ENCODE measurements around the gene IL11. TPM values are rescaled to one million over a fixed set of nuclear protein-coding genes. Genes with fewer than 3 reads are reported as not detected.
A peak's percentile ranks its signal among the peaks of the same experiment; 100 is the strongest.

Gene IL11
- polyA plus RNA-seq, 3 donors = not detected

DNA sequence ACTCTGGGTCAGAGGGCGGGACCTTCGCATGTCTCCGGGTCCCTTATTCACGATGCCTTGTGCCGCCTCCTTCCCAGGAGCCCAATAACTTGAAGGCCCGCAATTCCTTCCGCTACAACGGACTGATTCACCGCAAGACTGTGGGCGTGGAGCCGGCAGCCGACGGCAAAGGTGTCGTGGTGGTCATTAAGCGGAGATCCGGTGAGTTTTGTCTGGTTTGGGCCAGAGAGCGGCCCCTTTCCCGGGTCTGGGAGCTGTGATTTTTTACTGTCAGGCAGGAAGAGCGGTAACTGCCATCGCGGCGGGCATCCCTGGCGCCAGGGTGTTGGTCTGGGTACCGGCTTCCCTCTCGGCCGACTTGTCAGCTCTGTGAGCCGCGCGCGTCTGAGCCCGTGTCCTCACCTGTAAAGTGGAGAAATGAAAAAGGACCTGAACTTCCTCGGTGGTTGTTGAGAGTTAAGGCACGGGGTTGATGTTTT lies 16.3 kb upstream of the IL11 start:
- no peaks in the 10 kb centered on the region for H3K27me3 ChIP-seq (ENCODE audit: control insufficient read depth in 2 of 2, insufficient read depth in 2 of 2, low read length in 2 of 2)
- H3K27ac ChIP-seq (ENCODE audit: low read depth in 1 of 2, low read length in 2 of 2) = peak overlapping the region; percentile 63 to 93
- Mint-ChIP-seq H3K27me3 (ENCODE audit: low read depth in 3 of 3) (peaks cover under 1 to 14% (median 6%) of the 10 kb centered on the region in 3 donors), H3K27ac (peak overlapping the region; percentile 96 to 99 (median 97)), H3K4me3 (peak overlapping the region; percentile 100), H3K36me3 (peaks cover 44% of the 10 kb centered on the region in 2 donors), H3K4me1 (peaks cover 62% of the 10 kb centered on the region), H3K9me3 (peaks cover 0 to 2% (median 0%) of the 10 kb centered on the region in 7 donors)
- peak overlapping the region; percentile 83 for H3K9ac ChIP-seq (ENCODE audit: insufficient read depth, low read length, poor library complexity, severe bottlenecking)
- intact Hi-C loops (cut with micrococcal nuclease) = loop anchor here (1.0 to 5.0 kb wide), 3 partner anchors 20 to 84 kb away; partner anchors contain the start of gene UBE2S (in 2 of the 2)
- TF ChIP-seq, protein P1, sequence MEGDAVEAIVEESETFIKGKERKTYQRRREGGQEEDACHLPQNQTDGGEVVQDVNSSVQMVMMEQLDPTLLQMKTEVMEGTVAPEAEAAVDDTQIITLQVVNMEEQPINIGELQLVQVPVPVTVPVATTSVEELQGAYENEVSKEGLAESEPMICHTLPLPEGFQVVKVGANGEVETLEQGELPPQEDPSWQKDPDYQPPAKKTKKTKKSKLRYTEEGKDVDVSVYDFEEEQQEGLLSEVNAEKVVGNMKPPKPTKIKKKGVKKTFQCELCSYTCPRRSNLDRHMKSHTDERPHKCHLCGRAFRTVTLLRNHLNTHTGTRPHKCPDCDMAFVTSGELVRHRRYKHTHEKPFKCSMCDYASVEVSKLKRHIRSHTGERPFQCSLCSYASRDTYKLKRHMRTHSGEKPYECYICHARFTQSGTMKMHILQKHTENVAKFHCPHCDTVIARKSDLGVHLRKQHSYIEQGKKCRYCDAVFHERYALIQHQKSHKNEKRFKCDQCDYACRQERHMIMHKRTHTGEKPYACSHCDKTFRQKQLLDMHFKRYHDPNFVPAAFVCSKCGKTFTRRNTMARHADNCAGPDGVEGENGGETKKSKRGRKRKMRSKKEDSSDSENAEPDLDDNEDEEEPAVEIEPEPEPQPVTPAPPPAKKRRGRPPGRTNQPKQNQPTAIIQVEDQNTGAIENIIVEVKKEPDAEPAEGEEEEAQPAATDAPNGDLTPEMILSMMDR (IDR thresholded peaks at IDR 0.05) = no peak
- H3K4me1 ChIP-seq (ENCODE audit: control insufficient read depth in 1 of 2, insufficient read depth in 2 of 2, low read length in 2 of 2) = peaks cover 43 to 56% of the 10 kb centered on the region in 2 donors
- DNase-seq = peak in 1 of 3 donors; percentile 54
- 3% methylated on average over 32 of the region's 33 CpGs for WGBS (ENCODE audit: insufficient coverage)
- H3K4me3 ChIP-seq (replicated peaks in 1 of 3; ENCODE audit: low read depth in 2 of 3, low read length in 3 of 3) = peak overlapping the region; percentile 85 to 95 (median 92)
- peaks cover 43% of the 10 kb centered on the region for H3K79me2 ChIP-seq (ENCODE audit: insufficient read depth, low read length)
- H3K36me3 ChIP-seq (replicated peaks in 1 of 2; ENCODE audit: control insufficient read depth in 1 of 2, insufficient read depth in 2 of 2, low read length in 2 of 2) = peaks cover 40 to 43% of the 10 kb centered on the region in 2 donors
- H4K20me1 ChIP-seq (ENCODE audit: insufficient read depth, low read length) = peaks cover 57% of the 10 kb centered on the region
- peak overlapping the region; percentile 76 for H2AFZ ChIP-seq (ENCODE audit: insufficient read depth, low read depth, low read length, poor library complexity, severe bottlenecking)
- no peaks in the 10 kb centered on the region for H3K9me3 ChIP-seq (replicated peaks in 1 of 2; ENCODE audit: control insufficient read depth in 1 of 2, insufficient read depth in 1 of 2, low read length in 2 of 2)
- peak overlapping the region; percentile 99 for H3K4me2 ChIP-seq (replicated peaks; ENCODE audit: extremely low read depth, low read length, poor library complexity, severe bottlenecking)

DNA sequence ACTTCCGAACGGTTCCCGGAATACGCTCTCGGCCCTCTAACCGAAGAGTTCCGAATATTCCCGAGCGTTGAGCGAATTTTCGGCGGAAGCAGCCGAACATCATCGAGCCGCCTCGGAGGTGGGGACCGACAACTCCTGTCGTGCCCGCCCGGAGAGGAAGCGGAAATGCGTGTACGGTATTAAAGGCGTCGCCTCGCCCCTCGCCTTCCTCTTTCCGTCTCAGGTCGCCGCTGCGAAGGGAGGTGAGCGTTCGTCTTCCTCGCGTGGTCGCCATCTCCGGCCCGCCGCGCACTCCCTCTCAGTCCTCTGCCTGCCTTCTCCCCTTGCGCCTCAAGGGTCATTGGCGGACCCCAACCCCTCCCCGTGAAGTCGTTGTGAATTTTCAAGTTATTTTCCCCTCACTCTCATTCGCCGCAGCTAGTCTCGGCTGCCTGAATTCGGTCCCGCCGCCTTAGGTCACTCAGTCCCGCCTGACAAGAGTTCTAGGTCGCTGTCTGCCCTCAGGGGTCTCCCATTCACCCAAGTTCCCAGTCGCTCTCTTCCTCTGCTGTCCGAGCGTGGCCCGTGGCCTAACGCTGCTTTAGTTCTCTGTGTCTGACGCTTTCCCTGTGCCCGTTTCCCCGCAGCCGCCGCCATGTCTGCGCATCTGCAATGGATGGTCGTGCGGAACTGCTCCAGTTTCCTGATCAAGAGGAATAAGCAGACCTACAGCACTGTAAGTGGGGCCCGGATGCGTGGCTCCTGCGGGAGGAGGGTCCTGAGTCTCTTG lies 15.6 kb upstream of the IL11 start, which contains the start of gene RPL28:
RPL28 (plus strand) TSS at position 209 of the 769 bp plus-strand sequence; CDS start at position 635, 426 bp downstream.
- TF ChIP-seq, protein P1 (IDR thresholded peaks at IDR 0.05) = no peak
- peaks cover 42 to 44% of the 10 kb centered on the region in 2 donors for H3K36me3 Mint-ChIP-seq
- H3K27ac Mint-ChIP-seq = peak within 1 kb of the TSS; percentile 96 to 99 (median 97)
- DNase-seq = peak; percentile 98 to 99 (median 98)
- H3K9me3 Mint-ChIP-seq = peaks cover 0 to 2% (median 0%) of the 10 kb centered on the region in 7 donors
- no peaks in the 10 kb centered on the region for H3K27me3 ChIP-seq (ENCODE audit: control insufficient read depth in 2 of 2, insufficient read depth in 2 of 2, low read length in 2 of 2)
- peaks cover 43% of the 10 kb centered on the region for H3K79me2 ChIP-seq (ENCODE audit: insufficient read depth, low read length)
- peak within 1 kb of the TSS; percentile 90 for H2AFZ ChIP-seq (ENCODE audit: insufficient read depth, low read depth, low read length, poor library complexity, severe bottlenecking)
- peaks cover 62% of the 10 kb centered on the region for H3K4me1 Mint-ChIP-seq
- peak within 1 kb of the TSS; percentile 100 for H3K4me3 Mint-ChIP-seq
- peak within 1 kb of the TSS; percentile 99 for H3K4me2 ChIP-seq (replicated peaks; ENCODE audit: extremely low read depth, low read length, poor library complexity, severe bottlenecking)
- intact Hi-C loops (cut with micrococcal nuclease) = loop anchor here (1.0 to 5.0 kb wide), 4 partner anchors 21 to 84 kb away; partner anchors contain the start of genes UBE2S (in 2 of the 2) and KMT5C (in 1 of the 2)
- H3K36me3 ChIP-seq (replicated peaks in 1 of 2; ENCODE audit: control insufficient read depth in 1 of 2, insufficient read depth in 2 of 2, low read length in 2 of 2) = peaks cover 38% of the 10 kb centered on the region in 2 donors
- H3K4me1 ChIP-seq (ENCODE audit: control insufficient read depth in 1 of 2, insufficient read depth in 2 of 2, low read length in 2 of 2) = peaks cover 43 to 56% of the 10 kb centered on the region in 2 donors
- H3K27ac ChIP-seq (ENCODE audit: low read depth in 1 of 2, low read length in 2 of 2) = peak within 1 kb of the TSS; percentile 63 to 93
- peaks cover 51% of the 10 kb centered on the region for H4K20me1 ChIP-seq (ENCODE audit: insufficient read depth, low read length)
- 0% methylated on average over 68 of the region's 68 CpGs for WGBS (ENCODE audit: insufficient coverage)
- peak within 1 kb of the TSS; percentile 83 for H3K9ac ChIP-seq (ENCODE audit: insufficient read depth, low read length, poor library complexity, severe bottlenecking)
- peak within 1 kb of the TSS; percentile 85 to 95 (median 92) for H3K4me3 ChIP-seq (replicated peaks in 1 of 3; ENCODE audit: low read depth in 2 of 3, low read length in 3 of 3)
- H3K9me3 ChIP-seq (replicated peaks in 1 of 2; ENCODE audit: control insufficient read depth in 1 of 2, insufficient read depth in 1 of 2, low read length in 2 of 2) = no peaks in the 10 kb centered on the region
- peaks cover 2 to 14% (median 6%) of the 10 kb centered on the region in 3 donors for H3K27me3 Mint-ChIP-seq (ENCODE audit: low read depth in 3 of 3)
